Raji (cell line): ENCODE measurements around the gene CBFA2T2.

ENCODE experiments used
- POLR2A ChIP-seq: IDR thresholded peaks from 2 replicates; pipeline ENCODE4 v1.6.1; 2011; ENCODE audit warnings: low read depth, low read length, control low read depth; ENCODE audit not compliant: insufficient read depth

The CBFA2T2 gene

DNA sequence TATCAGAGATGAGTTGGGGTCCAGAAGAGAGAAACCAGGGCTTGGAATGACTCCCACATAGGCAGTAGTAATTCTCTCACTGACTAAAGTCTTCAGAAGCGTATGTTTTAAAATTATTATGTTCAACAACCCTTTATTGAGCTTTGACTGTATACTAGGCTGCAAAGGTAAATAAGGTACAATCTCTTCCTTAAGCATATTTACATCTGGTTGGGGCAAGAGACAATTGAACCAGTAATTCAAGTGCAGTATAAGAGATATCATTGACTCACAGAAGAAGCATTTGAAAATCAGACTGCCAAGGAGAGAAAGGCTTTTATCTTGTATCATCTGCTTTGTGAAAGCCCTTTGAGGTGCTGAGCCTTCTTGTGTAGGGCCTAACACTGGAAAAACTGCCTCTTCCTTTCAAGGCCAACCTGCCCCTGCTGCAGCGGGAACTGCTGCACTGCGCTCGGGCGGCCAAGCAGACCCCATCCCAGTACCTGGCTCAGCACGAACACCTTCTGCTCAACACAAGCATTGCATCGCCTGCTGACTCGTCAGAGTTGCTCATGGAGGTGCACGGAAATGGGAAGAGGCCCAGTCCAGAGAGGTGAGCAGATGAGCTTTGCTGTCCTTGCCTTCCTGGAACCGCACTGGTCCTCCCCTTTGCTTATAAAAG, 132.9 kb downstream of the CBFA2T2 start:
- no peak for TF ChIP-seq POLR2A

DNA sequence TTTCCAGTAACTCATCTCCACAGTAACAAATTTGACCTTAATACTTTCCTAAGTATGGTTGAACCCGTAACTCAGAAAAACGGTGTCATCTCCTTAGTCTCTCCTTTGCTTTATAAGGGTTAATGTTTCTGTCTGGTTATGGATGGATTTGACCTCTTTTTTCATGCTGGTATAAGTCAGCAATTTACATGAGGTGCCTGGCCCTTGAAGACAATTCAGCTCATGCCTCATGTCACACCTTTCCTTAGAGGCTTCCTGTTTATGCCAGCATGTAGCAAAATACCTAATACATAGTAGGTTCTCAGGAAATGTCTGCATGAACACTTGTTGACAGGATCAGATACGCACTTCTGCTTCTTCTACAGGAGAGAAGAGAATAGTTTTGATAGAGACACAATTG, 134.5 kb downstream of the CBFA2T2 start:
- no peak for TF ChIP-seq POLR2A

DNA sequence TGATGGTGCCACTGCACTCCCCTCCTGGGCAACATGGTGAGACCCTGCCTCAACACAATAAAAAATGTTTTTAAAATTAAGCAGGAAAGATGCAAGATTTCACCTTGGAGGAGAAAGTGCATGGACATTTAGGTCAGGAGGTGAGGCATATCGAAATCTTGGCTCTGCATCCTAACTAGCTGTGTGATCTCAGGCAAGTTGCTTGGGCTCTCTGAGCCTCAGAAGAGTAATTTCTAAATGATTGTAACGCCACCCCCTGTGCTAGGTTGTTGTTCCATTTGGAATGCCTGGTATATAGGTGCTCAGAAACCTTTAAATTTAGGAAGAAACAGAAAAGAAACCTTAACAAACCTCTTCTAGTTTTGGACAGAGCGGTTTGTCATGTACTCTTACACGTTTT, 136.3 kb downstream of the CBFA2T2 start:
- TF ChIP-seq POLR2A = no peak

DNA sequence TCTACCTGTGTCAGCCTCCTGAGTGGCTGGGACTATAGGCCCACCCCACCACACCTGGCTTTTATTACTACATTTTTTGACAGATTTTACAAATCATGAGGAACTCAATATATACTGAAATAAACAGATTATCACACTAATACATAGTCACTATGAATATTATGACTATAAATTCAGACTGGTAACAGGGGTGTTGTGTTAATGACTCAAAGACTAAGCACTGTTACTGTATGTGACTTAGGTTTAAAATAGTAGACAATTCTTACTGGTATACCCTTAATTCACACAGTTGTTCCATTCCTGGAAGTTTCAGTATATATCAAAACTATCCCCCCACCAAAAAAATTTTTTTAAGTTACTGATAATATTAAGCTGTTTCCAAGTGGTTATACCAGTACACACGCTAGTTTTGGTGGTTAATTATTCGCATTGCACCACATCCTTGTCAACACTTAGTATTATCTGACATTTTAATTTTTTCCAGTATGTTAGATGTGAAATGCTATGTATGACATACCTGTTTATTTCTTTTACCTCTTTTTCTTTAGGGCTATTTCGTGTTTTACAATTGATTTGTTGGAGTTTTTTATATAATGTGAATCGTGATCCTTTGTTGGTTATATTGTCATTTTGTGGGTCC, 137.8 kb downstream of the CBFA2T2 start:
- TF ChIP-seq POLR2A = no peak

DNA sequence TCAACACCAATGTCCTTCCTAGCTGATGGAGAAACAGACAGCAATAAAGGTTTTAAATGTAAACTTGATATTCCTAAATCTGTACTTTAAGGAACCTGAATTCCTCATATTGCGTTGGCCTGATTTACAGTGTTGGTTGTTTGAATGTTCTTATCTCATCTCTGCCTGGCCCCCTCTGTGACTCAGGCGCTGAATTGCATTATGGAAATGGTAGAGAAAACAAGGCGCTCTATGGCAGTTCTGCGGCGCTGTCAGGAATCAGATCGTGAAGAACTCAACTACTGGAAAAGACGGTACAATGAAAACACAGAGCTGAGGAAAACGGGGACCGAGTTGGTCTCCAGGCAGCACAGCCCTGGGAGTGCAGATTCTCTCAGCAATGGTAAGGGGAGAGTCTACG, 139.6 kb downstream of the CBFA2T2 start:
- no peak for TF ChIP-seq POLR2A

DNA sequence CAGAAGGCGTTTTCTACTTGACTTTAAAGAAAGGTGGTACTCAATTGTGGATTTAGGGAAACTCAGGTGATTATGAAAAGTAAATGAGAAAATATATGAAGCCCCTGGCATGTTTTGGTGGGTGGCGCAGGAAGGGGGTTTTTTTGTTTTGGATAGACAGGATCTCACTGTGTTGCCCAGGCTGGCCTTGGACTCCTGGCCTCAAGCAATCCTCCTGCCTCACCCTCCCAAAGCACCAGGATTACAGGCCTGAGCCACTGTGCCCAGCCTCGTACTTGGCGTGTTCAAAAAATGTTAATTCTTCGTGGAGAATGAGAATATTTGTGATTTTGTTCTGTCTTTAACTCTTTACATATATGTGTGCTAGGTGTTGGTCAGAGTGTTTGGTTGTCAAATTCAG, 140.1 kb downstream of the CBFA2T2 start:
- TF ChIP-seq POLR2A = no peak

DNA sequence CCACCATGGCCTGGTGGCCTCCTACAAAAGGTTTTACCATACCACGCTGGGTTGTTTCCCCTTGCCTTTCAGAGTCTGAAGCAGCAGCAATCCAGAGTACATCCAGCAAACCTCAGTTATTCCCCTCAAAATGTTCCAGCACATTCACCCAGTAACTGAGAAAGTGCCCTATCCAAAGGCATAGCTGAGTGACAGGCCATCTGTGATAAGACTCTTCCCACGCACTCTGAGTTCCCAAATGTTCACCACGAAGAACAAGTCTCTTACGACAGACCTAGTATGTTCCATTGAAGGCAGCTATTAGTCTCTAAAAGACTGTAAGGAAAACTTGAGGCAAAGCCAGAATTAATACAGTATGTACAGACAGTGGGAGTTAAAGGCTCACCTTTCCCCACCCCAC, 140.6 kb downstream of the CBFA2T2 start:
- TF ChIP-seq POLR2A = no peak

DNA sequence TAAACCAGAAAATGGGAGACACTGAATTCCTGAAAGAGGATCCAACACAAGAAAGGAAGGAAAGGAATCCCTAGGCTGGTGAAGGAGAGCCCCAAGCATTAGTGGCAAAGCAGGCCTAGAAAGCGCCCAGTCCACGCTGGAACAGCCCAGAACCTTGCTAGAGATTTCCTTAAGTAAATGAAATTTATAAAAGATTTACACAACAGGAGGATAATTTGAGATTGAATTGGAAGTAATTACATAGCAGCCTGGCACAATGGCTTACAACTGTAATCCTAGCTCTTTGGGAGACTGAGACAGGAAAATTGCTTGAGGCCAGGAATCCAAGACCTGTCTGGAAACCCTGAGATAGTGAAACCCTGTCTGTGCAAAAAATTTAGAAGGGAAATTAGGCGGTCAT, 145.4 kb downstream of the CBFA2T2 start:
- no peak for TF ChIP-seq POLR2A

DNA sequence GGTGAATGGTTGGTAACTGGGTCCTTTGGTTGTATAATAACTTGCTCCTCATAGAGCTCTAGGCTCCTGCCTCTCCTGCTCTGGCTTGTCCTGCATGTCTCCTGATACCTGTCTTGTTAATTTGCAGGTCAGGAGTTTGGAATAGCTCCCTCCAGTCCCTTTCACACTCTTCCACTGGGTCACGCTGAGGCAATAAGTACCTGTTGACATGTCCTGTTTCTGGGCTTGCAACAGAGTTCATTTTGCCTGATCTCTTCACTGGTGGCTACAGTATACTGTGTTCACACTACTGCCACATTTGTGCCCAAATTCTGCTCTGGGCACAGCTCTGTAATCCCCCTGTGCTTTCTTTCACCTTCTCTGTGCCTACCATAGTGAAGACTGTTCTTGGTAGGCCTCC, 146.9 kb downstream of the CBFA2T2 start:
- TF ChIP-seq POLR2A = no peak

DNA sequence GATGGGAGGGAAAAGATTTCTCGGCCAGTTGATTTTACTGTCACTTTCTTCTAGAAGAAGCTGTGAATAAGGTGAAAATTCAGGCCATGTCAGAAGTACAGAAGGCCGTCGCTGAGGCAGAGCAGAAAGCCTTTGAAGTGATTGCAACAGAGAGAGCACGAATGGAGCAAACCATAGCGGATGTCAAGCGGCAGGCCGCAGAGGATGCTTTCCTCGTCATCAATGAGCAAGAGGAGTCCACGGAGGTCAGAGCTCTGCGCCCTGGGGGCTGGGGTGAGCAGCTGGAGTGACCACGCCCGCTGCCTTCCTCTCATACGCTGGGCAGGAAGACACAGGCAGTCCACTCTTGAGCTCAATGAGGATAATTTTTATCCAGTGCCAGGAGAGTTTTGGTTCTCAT, 150.4 kb downstream of the CBFA2T2 start:
- no peak for TF ChIP-seq POLR2A

DNA sequence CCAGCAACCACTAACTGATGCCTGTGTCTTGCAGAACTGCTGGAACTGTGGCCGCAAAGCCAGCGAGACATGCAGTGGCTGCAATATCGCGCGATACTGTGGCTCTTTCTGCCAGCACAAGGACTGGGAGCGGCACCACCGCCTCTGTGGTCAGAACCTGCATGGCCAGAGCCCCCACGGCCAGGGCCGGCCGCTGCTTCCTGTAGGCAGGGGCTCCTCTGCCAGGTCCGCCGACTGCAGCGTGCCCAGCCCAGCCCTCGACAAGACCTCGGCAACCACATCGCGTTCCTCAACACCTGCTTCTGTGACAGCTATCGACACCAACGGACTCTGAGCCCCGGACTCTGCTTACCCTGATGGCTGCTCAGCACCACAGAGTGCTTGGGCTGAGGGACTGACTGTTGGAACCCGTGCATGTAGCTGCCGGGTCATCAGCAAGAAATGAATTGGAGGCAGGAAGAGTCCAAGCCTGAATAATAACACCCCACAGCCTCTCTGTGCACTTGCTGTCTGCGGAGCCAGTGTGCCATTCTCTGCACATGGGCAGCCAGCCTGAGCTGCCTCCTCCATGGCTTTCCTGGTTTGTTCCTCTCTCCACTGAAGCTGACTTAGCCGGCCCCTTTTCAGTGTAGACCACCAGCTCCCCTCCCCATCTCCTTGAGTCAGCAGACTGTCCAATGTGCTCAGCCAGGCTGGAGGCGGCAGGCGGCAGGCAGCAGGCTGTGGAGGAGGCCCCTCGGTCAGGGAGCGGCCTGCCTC, 154.6 kb downstream of the CBFA2T2 start:
- TF ChIP-seq POLR2A = no peak

DNA sequence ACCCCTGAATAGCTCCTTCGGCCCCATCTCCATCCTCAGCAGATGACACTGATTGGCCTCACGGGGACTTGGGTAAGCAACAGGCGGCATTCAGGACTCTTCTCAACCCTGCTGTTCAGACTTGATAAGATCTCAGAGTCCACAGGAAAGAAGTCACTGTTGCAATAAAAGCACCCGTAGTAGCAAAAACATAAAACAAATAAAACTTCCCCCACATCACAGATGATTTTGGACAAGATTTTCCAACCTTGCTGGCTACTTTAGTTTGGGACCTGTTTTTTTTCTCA, 155.1 kb downstream of the CBFA2T2 start:
- no peak for TF ChIP-seq POLR2A

DNA sequence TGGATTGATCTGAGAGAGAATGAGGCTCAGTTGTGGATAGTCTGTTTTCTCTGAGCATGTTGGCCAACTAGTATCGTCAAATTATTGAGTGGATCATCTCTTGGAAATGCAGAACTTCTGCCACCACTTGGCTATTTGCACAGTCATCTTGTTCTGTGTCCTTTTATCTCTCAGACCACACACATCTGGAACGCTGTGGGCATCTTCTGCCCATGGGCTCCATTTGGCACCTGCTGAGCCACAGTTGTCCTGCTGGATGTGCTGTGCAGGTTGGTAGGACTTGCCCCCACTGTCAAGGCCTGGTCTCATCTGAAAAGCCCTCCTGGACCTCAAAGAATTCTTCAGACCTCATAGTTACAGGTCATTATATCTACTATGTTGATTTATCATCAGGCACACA, 155.5 kb downstream of the CBFA2T2 start:
- TF ChIP-seq POLR2A = no peak

DNA sequence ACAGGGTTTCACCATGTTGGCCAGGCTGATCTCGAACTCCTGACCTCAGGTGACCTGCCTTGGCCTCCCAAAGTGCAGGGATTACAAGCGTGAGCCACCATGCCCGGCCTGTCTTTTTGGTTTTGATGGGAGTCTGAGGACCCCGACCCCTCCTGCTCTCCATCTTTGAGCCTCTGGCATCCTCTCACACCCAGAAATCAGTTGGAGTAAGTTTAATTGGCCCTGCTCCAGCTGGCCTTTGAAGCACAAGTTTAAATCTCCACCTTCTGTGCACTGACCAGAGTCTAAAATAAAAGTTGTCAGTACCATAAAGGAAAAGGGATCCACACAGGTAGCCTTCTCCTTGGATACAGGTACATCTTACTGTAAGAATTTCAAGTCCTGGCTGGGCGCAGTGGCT, 156.3 kb downstream of the CBFA2T2 start:
- no peak for TF ChIP-seq POLR2A

DNA sequence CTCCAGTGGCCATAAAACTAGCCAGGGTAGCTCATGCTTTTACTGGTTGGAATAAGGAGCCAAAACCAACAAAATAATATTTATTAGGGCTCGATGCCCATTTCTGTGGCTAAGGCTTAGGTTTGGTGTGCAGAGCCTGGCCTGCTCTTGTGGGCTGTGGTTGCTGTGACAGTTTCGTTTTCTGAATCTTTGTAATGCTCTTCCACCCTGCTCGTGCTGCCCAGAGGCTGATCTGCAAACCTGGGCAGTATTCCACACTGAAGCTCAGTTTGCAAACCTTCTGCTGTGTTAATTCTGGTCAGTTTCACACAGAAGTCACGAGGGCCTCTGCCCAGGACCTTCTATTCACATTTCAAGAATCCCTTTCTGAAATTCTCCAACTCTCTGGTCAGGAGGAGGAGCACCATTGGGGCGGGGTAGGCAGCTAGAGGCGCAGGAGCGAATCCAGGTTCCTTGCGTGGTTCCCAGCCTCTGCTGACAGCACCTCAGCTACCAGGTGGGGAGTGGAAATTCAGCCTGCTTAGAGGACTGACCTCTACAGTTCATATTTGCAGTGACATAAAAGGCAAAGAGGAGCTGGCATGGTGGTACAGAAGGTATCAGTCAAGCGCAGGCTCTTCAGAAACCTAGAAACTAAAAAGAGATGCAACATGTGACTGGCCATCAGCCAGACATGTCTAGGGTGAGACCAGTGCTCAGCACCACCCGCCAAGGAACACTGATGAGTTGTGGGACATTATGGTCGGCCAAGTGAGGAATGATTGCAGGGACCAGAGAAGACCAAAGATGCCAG, 157.9 kb downstream of the CBFA2T2 start:
- no peak for TF ChIP-seq POLR2A
